NCI-H774 (cell line): ENCODE measurements around the gene SMYD3.
"Not testable (repeated sequence)": the region's sequence is repeated elsewhere in the genome, so short reads cannot be mapped to it uniquely, and the experiment has no call there.

ENCODE experiments used
- DNase-seq: peaks from one replicate; lab custom pipeline; 2025; lab: John Stamatoyannopoulos, UW

The SMYD3 gene

GRCh38 chr1:246416261-246416660 lies 90.8 kb downstream of the SMYD3 start:
- no peak for DNase-seq

GRCh38 chr1:246415028-246415427 lies 92.1 kb downstream of the SMYD3 start:
- DNase-seq = no peak

GRCh38 chr1:246413430-246413829 lies 93.6 kb downstream of the SMYD3 start:
- no peak for DNase-seq

GRCh38 chr1:246404078-246404477 lies 103.0 kb downstream of the SMYD3 start:
- no peak for DNase-seq

- no peak for DNase-seq
These were observed 108.8 kb downstream of the SMYD3 start for GRCh38 chr1:246398126-246398813.

- no peak for DNase-seq
These were observed 110.0 kb downstream of the SMYD3 start for GRCh38 chr1:246397046-246397445.

- DNase-seq = no peak
These were observed 110.8 kb downstream of the SMYD3 start for GRCh38 chr1:246396322-246396721.

GRCh38 chr1:246394121-246394520 lies 113.0 kb downstream of the SMYD3 start:
- DNase-seq = no peak

- DNase-seq = no peak
These were observed 116.2 kb downstream of the SMYD3 start for GRCh38 chr1:246390855-246391254.

- no peak for DNase-seq
These were observed 122.5 kb downstream of the SMYD3 start for GRCh38 chr1:246384616-246385015.

- no peak for DNase-seq
These were observed 123.3 kb downstream of the SMYD3 start for GRCh38 chr1:246383791-246384190.

GRCh38 chr1:246383239-246383589 lies 123.9 kb downstream of the SMYD3 start:
- DNase-seq = no peak

- DNase-seq = no peak
These were observed 124.4 kb downstream of the SMYD3 start for GRCh38 chr1:246382589-246383238.

- DNase-seq = no peak
These were observed 125.6 kb downstream of the SMYD3 start for GRCh38 chr1:246381452-246381851.

GRCh38 chr1:246377625-246378153 lies 129.4 kb downstream of the SMYD3 start:
- no peak for DNase-seq

GRCh38 chr1:246373828-246374569 lies 133.1 kb downstream of the SMYD3 start:
- DNase-seq = no peak

GRCh38 chr1:246372559-246372958 lies 134.5 kb downstream of the SMYD3 start:
- no peak for DNase-seq

- no peak for DNase-seq
These were observed 140.0 kb downstream of the SMYD3 start for GRCh38 chr1:246367041-246367440.

GRCh38 chr1:246365708-246366107 lies 141.4 kb downstream of the SMYD3 start:
- DNase-seq = no peak

GRCh38 chr1:246364415-246364941 lies 142.6 kb downstream of the SMYD3 start:
- DNase-seq = no peak

GRCh38 chr1:246357014-246357598 lies 150.0 kb downstream of the SMYD3 start:
- DNase-seq = not testable (repeated sequence)
